ENCODE results near the gene MAPKAP1.

The MAPKAP1 gene

DNA sequence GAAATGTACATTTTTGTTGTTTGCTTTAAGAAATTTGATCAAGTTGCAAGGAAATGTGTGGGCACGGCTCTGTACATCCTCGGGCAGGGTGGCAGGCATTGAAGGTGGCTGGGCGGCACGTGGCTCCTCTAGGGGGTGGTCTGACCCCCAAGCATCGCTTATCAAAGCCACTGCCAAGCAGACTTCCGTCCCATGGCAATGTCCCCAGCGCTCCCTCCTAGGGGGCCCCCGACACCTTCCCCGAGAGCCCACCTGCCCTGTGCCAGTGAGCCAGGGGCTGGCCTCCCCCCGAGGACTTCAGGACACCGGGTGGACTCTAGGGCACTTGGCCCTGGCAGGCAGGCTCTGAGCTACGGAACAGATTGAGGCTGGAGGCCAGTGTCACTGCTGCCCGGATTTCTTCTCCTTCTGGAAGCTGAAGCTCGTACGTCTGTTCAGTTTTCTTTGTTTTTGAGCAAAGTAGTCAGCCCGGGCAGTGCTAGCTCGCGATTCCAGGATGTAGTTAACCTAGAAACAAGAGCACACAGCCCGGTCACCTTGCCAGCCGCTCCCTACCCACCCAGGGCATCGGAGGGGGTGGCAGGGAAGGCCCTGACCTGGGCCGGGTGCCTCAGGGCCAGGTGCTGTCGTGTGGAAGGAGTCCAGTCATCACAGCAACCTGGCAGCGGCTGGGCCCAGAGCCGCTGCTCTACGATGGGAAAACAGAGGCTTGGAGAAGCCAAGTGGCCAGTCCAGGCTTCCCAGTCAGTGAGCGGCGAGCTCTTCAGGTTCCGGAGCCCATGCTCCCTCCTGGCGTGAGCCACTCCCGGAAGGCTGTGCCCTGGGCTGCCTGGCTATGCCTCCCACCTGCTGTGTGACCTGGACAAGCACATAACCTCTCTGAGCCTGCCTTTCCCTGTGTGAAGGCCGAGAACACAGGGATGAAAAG lies 268.2 kb downstream of the MAPKAP1 start:
- POLR2A ChIA-PET: no interaction called here
- DNase-seq (ENCODE audit: low read depth, low spot score): no peak
- TF ChIP-seq, protein P1, sequence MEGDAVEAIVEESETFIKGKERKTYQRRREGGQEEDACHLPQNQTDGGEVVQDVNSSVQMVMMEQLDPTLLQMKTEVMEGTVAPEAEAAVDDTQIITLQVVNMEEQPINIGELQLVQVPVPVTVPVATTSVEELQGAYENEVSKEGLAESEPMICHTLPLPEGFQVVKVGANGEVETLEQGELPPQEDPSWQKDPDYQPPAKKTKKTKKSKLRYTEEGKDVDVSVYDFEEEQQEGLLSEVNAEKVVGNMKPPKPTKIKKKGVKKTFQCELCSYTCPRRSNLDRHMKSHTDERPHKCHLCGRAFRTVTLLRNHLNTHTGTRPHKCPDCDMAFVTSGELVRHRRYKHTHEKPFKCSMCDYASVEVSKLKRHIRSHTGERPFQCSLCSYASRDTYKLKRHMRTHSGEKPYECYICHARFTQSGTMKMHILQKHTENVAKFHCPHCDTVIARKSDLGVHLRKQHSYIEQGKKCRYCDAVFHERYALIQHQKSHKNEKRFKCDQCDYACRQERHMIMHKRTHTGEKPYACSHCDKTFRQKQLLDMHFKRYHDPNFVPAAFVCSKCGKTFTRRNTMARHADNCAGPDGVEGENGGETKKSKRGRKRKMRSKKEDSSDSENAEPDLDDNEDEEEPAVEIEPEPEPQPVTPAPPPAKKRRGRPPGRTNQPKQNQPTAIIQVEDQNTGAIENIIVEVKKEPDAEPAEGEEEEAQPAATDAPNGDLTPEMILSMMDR (IDR thresholded peaks at IDR 0.05; ENCODE audit: insufficient read depth, low read length, missing control alignments): no peak
- no peak overlapping the region for H3K4me3 ChIP-seq (ENCODE audit: low read depth, low read length)
- CTCF ChIA-PET: interaction anchor here (0.9 kb wide), 1 partner anchor 31 kb away, joined by 3 read pairs; no protein-coding TSS in a partner anchor

DNA sequence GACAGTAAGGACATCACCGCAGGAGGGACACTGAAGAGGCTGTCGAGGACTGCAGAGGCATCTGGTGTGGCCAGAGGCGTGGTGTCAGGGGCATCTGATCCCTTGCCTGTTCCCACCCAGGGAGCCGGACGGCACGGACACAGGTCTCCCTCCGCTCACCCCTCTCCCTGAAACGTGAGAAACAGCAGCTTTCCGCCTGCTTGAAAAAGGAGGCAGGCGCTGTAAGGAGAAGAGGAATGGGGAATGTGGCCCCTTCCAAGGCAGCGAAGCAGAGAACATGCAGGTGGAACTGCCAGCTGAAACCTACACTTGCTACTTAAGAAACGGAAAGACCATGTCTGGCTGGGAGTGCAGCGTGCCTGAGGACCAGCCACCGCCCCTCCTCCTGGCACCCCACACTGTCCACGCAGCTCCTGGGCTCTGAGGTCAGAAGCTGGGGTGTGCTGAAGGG lies 269.2 kb downstream of the MAPKAP1 start:
- no peak overlapping the region for H3K4me3 ChIP-seq (ENCODE audit: low read depth, low read length)
- POLR2A ChIA-PET: no interaction called here
- no peak for DNase-seq (ENCODE audit: low read depth, low spot score)
- TF ChIP-seq, protein P1 (IDR thresholded peaks at IDR 0.05; ENCODE audit: insufficient read depth, low read length, missing control alignments): no peak
- CTCF ChIA-PET: no interaction called here

DNA sequence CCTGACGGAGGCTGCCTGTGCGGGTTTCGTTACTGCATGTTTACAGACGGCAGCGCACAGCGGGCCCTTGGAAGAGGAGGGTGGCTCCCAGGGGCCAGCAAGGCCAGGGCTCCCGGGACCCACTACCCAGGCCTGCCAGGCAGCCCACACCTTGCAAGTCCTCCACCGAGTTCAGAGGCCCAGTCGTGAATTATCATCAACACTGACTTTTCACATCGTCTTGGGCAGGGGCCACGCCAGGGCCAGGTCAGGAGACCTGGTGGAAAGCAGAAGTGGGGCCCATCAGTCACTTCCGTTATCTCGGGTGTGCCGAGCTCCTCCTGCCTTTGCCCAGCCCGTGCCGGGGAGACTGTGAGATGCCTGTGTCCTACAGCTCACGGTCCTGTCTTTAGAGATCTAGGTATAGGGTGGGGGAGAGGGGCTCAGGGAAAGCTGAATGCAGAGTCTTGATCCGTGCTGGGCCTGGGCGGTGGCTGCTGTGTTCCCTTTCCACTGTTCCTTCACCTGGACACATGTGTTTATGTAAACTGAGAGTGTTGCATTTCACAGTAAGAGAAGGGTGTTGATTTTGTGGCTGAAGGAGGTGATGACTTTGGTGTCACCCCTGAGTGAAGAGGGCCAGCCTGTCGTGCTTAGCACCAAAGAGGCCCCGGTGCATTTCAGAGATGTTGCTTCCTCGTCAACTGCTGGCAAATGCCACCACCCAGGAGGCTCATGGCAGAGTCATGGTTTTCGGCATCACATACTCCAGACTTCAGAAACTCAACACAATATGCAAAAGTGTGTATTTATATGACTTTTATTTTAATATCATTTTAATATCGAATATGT lies 270.2 kb downstream of the MAPKAP1 start:
- TF ChIP-seq, protein P1 (IDR thresholded peaks at IDR 0.05; ENCODE audit: insufficient read depth, low read length, missing control alignments): no peak
- ChIA-PET POLR2A (interaction anchor here (0.6 kb wide), 1 partner anchor 46 kb away, joined by 4 read pairs; no protein-coding TSS in a partner anchor), CTCF (no interaction called here)
- H3K4me3 ChIP-seq (ENCODE audit: low read depth, low read length): no peak overlapping the region
- DNase-seq (ENCODE audit: low read depth, low spot score): no peak

DNA sequence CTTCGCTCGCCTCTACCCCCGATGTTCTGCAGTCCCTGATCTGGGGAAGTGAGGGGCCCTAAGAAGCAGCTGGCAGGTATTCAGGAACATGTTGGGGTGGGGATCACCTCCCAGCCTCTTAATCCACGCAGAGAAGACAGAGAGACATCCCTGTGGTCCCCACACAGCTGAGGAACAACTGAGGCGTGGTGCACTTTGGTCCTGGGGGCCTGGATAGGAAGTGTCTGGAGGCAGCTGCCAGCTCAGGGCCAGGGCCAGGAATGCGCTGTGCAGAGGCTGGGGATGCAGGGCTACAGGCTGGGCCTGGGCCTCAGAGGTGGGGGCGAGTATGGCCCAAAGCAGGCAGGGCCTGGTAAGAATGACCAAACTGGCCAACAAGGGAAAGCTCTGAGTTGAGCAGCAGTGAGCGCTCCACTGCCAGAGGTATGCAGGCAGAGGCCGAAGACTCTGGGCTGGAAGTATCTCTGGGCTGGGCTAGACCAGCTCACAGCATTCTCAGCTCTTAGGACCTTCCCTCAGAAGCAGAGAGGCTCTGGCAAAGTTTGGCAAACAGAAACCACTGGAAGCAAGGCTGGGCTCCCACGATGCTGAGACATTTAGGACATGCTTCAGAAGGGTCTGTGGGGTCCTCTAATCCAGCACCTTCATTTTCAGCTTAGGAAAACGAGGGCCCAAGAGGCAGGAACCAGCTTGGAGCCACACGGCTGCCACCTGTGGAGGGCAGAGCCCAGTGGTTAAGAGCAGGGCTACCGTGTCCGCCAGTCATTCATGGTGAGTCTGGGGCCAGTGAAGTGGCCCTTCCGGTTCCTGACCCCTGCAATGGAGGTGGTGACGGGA lies 271.0 kb downstream of the MAPKAP1 start:
- CTCF ChIA-PET: no interaction called here
- H3K4me3 ChIP-seq (ENCODE audit: low read depth, low read length): no peak overlapping the region
- TF ChIP-seq, protein P1 (IDR thresholded peaks at IDR 0.05; ENCODE audit: insufficient read depth, low read length, missing control alignments): no peak
- POLR2A ChIA-PET: no interaction called here
- DNase-seq (ENCODE audit: low read depth, low spot score): no peak

DNA sequence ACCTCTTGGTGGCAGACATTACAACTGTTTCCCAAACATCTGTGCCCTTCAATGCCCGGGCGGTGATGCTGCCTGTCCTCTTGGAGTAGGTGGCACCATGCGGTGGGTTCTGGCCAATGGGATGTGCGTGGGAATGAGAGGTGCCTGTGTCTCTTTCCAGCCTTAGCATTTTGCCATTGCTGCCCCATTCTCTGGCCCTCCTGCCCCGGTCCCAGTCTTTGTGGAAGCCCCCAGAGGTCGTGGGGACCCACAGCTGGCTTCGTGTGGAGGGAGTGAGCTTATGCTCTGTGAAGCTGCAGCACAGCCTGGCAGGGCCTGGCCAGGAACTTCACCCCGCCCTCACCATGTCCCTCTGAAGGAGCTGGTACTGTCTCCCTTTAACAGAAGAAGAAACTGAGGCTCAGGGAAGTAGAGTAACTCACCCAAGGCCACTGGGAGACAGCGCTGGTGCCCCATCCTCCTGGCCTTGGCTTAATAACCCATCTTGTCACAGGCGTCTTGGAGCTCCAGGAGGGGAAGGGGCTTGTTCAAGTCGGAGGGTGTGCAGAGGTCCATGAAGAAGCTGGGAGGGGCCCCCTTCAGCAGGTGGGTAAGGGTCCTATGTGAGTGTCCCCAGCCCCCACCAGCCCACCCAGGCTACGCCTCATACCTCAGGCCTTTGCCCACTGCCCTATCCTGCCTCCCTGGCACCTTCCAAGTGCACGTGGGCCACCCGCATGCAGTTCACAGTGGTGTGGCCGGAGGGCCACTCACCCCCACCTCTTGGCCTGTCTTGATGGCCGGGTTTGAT lies 271.8 kb downstream of the MAPKAP1 start:
- CTCF ChIA-PET: interaction anchor here (0.9 kb wide), 1 partner anchor 38 kb away, joined by 3 read pairs; no protein-coding TSS in a partner anchor
- TF ChIP-seq, protein P1 (IDR thresholded peaks at IDR 0.05; ENCODE audit: insufficient read depth, low read length, missing control alignments): no peak
- POLR2A ChIA-PET: no interaction called here
- no peak for DNase-seq (ENCODE audit: low read depth, low spot score)
- H3K4me3 ChIP-seq (ENCODE audit: low read depth, low read length): no peak overlapping the region

Data from AG04449 (cell line).